BLaER1 treated with 17β-estradiol and CSF1 and Interleukin-3, amounts not matched to agents 10 nM and 100 nM (cell line): ENCODE results near the gene ZNF575.
A peak's percentile ranks its signal among the peaks of the same experiment; 100 is the strongest.

Experiments used
- H3K27ac ChIP-seq, 11 experiments: shearing (Covaris generic); formaldehyde crosslinking; 2 replicates each; pipeline ENCODE4 v1.8.1; 2022
- H3K27me3 ChIP-seq, 11 experiments: shearing (Covaris generic); formaldehyde crosslinking; 2 replicates each; pipeline ENCODE4 v1.8.1; 2022
- H3K36me3 ChIP-seq, 11 experiments: shearing (Covaris generic); formaldehyde crosslinking; 2 replicates each; pipeline ENCODE4 v1.8.1; 2022
- H3K4me1 ChIP-seq, 10 experiments: shearing (Covaris generic); formaldehyde crosslinking; 2 replicates each; pipeline ENCODE4 v1.8.1; 2022
- H3K4me2 ChIP-seq, 11 experiments: shearing (Covaris generic); formaldehyde crosslinking; 2 replicates each; pipeline ENCODE4 v1.8.1; 2022
- H3K4me3 ChIP-seq, 10 experiments: shearing (Covaris generic); formaldehyde crosslinking; 2 replicates each; pipeline ENCODE4 v1.8.1; 2022
- H3K9ac ChIP-seq, 11 experiments: shearing (Covaris generic); formaldehyde crosslinking; 2 replicates each; pipeline ENCODE4 v1.8.1; 2022
- H3K9me3 ChIP-seq, 11 experiments: shearing (Covaris generic); formaldehyde crosslinking; replicated peaks in 1 of 11; 2 replicates each; pipeline ENCODE4 v1.8.1; 2022
- H4K20me1 ChIP-seq, 11 experiments: shearing (Covaris generic); formaldehyde crosslinking; 2 replicates each; pipeline ENCODE4 v1.8.1; 2022
- Cebpa-rat ChIP-seq, 11 experiments: shearing (Covaris generic); IDR thresholded peaks; 2 replicates each; pipeline ENCODE4 v1.8.1; 2022

Gene ZNF575

GRCh38 chr19:43574424-43575155 is 41.6 kb downstream of the ZNF575 start:
- TF ChIP-seq Cebpa-rat (IDR thresholded peaks at IDR 0.05), result no peak
- H3K27me3 ChIP-seq, result no peaks in the 10 kb centered on the region
- H4K20me1 ChIP-seq, result no peaks in the 10 kb centered on the region
- peak overlapping the region; percentile 83 to 94 (median 87) for H3K9ac ChIP-seq
- H3K4me3 ChIP-seq, result peak overlapping the region; percentile 72 to 87 (median 82)
- H3K36me3 ChIP-seq, result peaks cover 8 to 38% (median 17%) of the 10 kb centered on the region in 11 experiments; a peak in 18 of 22 replicates
- peak overlapping the region; percentile 94 to 98 (median 96) for H3K4me2 ChIP-seq
- H3K4me1 ChIP-seq, result peaks cover 47 to 76% (median 69%) of the 10 kb centered on the region in 10 experiments
- H3K27ac ChIP-seq, result peak overlapping the region; percentile 69 to 90 (median 85)
- H3K9me3 ChIP-seq, result no peaks in the 10 kb centered on the region

GRCh38 chr19:43575156-43575950 is 42.4 kb downstream of the ZNF575 start, which contains the start of the genes PINLYP and XRCC1:
Gene PINLYP (plus strand): TSS chr19:43575801. CDS start chr19:43577192, 1,391 bp downstream.
Gene XRCC1 (minus strand): TSS chr19:43575527. CDS start chr19:43575458, 69 bp downstream.
- peaks cover 8 to 38% (median 17%) of the 10 kb centered on the region in 11 experiments; a peak in 18 of 22 replicates for H3K36me3 ChIP-seq
- H3K27ac ChIP-seq, result peak within 1 kb of the TSS; percentile 69 to 90 (median 85)
- H3K4me3 ChIP-seq, result peak within 1 kb of the TSS; percentile 72 to 87 (median 82)
- H3K4me2 ChIP-seq, result peak within 1 kb of the TSS; percentile 94 to 98 (median 96)
- no peaks in the 10 kb centered on the region for H3K9me3 ChIP-seq
- H3K9ac ChIP-seq, result peak within 1 kb of the TSS; percentile 83 to 94 (median 87)
- TF ChIP-seq Cebpa-rat (IDR thresholded peaks at IDR 0.05), result no peak
- H3K4me1 ChIP-seq, result peaks cover 46 to 76% (median 69%) of the 10 kb centered on the region in 10 experiments
- no peaks in the 10 kb centered on the region for H4K20me1 ChIP-seq
- no peaks in the 10 kb centered on the region for H3K27me3 ChIP-seq

- Histone ChIP-seq H3K9ac (peak overlapping the region; percentile 56 to 89 (median 67); a peak in 19 of 22 replicates), H3K4me1 (peaks cover 45 to 74% (median 67%) of the 10 kb centered on the region in 10 experiments), H3K36me3 (peaks cover 8 to 32% (median 17%) of the 10 kb centered on the region in 11 experiments; a peak in 18 of 22 replicates), H3K27me3 (no peaks in the 10 kb centered on the region), H4K20me1 (no peaks in the 10 kb centered on the region), H3K4me2 (peak overlapping the region; percentile 72 to 97 (median 84)), H3K4me3 (peak overlapping the region; percentile 56 to 87 (median 82)), H3K9me3 (no peaks in the 10 kb centered on the region), H3K27ac (peak overlapping the region; percentile 35 to 90 (median 68); a peak in 21 of 22 replicates)
- TF ChIP-seq Cebpa-rat (IDR thresholded peaks at IDR 0.05), result no peak
Observed at GRCh38 chr19:43575955-43576878, 43.2 kb downstream of the ZNF575 start.

GRCh38 chr19:43578787-43579186 is 45.8 kb downstream of the ZNF575 start:
- TF ChIP-seq Cebpa-rat (IDR thresholded peaks at IDR 0.05), result no peak
- peak overlapping the region in 8 of 11 experiments; percentile 69 to 97 (median 82); a peak in 3 of 22 replicates for H3K4me2 ChIP-seq
- no peak overlapping the region for H3K9ac ChIP-seq
- peaks cover 0 to 7% (median 4%) of the 10 kb centered on the region in 11 experiments; a peak in 11 of 22 replicates for H3K36me3 ChIP-seq
- H3K4me3 ChIP-seq, result no peak overlapping the region
- no peaks in the 10 kb centered on the region for H3K9me3 ChIP-seq
- H3K27me3 ChIP-seq, result no peaks in the 10 kb centered on the region
- H3K27ac ChIP-seq, result no peak overlapping the region
- no peaks in the 10 kb centered on the region for H4K20me1 ChIP-seq
- peaks cover 58 to 78% (median 68%) of the 10 kb centered on the region in 10 experiments for H3K4me1 ChIP-seq

GRCh38 chr19:43581467-43581866 is 48.5 kb downstream of the ZNF575 start:
- H3K4me1 ChIP-seq, result peaks cover 65 to 84% (median 74%) of the 10 kb centered on the region in 10 experiments
- peaks cover under 1 to 13% (median 11%) of the 10 kb centered on the region in 11 experiments; a peak in 19 of 22 replicates for H3K36me3 ChIP-seq
- no peaks in the 10 kb centered on the region for H4K20me1 ChIP-seq
- H3K9me3 ChIP-seq, result peaks cover 0 to 15% (median 9%) of the 10 kb centered on the region in 11 experiments; a peak in 13 of 22 replicates
- TF ChIP-seq Cebpa-rat (IDR thresholded peaks at IDR 0.05), result no peak
- H3K4me2 ChIP-seq, result peak overlapping the region; percentile 41 to 78 (median 64)
- peak overlapping the region in 3 of 11 experiments; percentile 3 to 27 (median 14); a peak in 5 of 22 replicates for H3K9ac ChIP-seq
- H3K27ac ChIP-seq, result peak overlapping the region in 8 of 11 experiments; percentile 64 to 87 (median 82); a peak in 16 of 22 replicates
- no peaks in the 10 kb centered on the region for H3K27me3 ChIP-seq
- H3K4me3 ChIP-seq, result no peak overlapping the region

- no peaks in the 10 kb centered on the region for H3K27me3 ChIP-seq
- TF ChIP-seq Cebpa-rat (IDR thresholded peaks at IDR 0.05), result no peak
- peak overlapping the region; percentile 41 to 78 (median 64); a peak in 20 of 22 replicates for H3K4me2 ChIP-seq
- peaks cover 63 to 81% (median 74%) of the 10 kb centered on the region in 10 experiments for H3K4me1 ChIP-seq
- H3K9ac ChIP-seq, result no peak overlapping the region
- peaks cover 9 to 24% (median 19%) of the 10 kb centered on the region in 11 experiments; a peak in 20 of 22 replicates for H3K36me3 ChIP-seq
- H4K20me1 ChIP-seq, result no peaks in the 10 kb centered on the region
- no peak overlapping the region for H3K4me3 ChIP-seq
- H3K9me3 ChIP-seq, result peaks cover 0 to 17% (median 9%) of the 10 kb centered on the region in 11 experiments; a peak in 13 of 22 replicates
- peak overlapping the region in 3 of 11 experiments; percentile 4 to 77 (median 64); a peak in 1 of 22 replicates for H3K27ac ChIP-seq
Observed at GRCh38 chr19:43582495-43582894, 49.5 kb downstream of the ZNF575 start.

GRCh38 chr19:43584484-43584883 is 51.5 kb downstream of the ZNF575 start:
- Histone ChIP-seq H3K27ac (peak overlapping the region; percentile 55 to 79 (median 65)), H3K4me1 (peaks cover 57 to 71% (median 68%) of the 10 kb centered on the region in 10 experiments), H3K9ac (peak overlapping the region; percentile 8 to 55 (median 25); a peak in 12 of 22 replicates), H3K4me2 (peak overlapping the region; percentile 47 to 66 (median 59)), H3K9me3 (peaks cover 0 to 17% (median 9%) of the 10 kb centered on the region in 11 experiments; a peak in 13 of 22 replicates), H4K20me1 (peaks cover 0 to 8% (median 0%) of the 10 kb centered on the region in 11 experiments; a peak in 4 of 22 replicates), H3K4me3 (no peak overlapping the region; a peak in 1 of 20 replicates), H3K36me3 (peaks cover 15 to 38% (median 32%) of the 10 kb centered on the region in 11 experiments; a peak in 21 of 22 replicates), H3K27me3 (no peaks in the 10 kb centered on the region)
- no peak for TF ChIP-seq Cebpa-rat (IDR thresholded peaks at IDR 0.05)
